ENCODE measurements around the gene PDE5A.

DNA sequence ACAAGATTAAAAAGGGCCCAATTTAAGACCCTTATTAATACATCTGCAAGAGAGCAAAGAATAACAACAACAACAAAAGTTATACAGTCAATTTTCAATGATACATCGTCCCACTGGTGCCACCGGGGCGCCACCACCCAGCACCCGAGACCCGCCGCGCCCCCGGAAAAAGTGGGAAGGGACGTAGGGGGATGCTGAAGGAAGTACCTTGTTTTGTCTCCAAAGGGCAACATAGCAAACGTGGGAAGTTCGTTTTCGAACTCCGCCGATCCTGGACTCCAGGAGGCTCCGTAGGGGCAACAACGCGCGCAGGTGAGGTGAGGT is 1.7 kb downstream of the PDE5A start:
- TF ChIP-seq CTCF (IDR thresholded peaks at IDR 0.05) (no peak), POLR2A (IDR thresholded peaks at IDR 0.05) (no peak)

All from adrenal gland (tissue), 5 donors.